IMR-90 (cell line): ENCODE measurements around the gene C5AR1. TPM values are rescaled to one million over a fixed set of nuclear protein-coding genes. Genes with fewer than 3 reads are reported as not detected.
A peak's percentile ranks its signal among the peaks of the same experiment; 100 is the strongest.

Experiments used
- ATAC-seq: fragments of 200-7000 bp; cut with Tn5 transposase; 2 replicates; pipeline ENCODE4 v1.9.1; 2020; ENCODE audit warnings: low read depth, mild to moderate bottlenecking, moderate library complexity
- BruUV-seq: library from RNA; stranded (reverse); fragments of 400-500 nt; replicated peaks from 2 replicates; lab custom pipeline; 2021; lab: Mats Ljungman, UMichigan
- CTCF ChIA-PET: fragments of 300-600 bp; formaldehyde crosslinking; extraction: SDS; loops from one replicate; lab custom pipeline; 2021; ENCODE audit warnings: antibody characterized with exemption; lab: Yijun Ruan, JAX
- POLR2A ChIA-PET: fragments of 300-600 bp; sonication (Branson Sonifier 250); formaldehyde crosslinking; loops from one replicate; lab custom pipeline; 2022; ENCODE audit warnings: antibody characterized with exemption; ENCODE audit not compliant: unreplicated experiment; lab: Charles Lee
- DNase-seq: peaks from one replicate; pipeline ENCODE4 v3.0.0; 2013
- H2AFZ ChIP-seq: replicated peaks from 2 replicates; pipeline ENCODE3; 2013; ENCODE audit warnings: low read length, mild to moderate bottlenecking; ENCODE audit not compliant: poor library complexity
- H2AK5ac ChIP-seq: 2 replicates; pipeline ENCODE4 v1.6.1; 2013; ENCODE audit warnings: low read depth, low read length, inconsistent platforms
- H2AK9ac ChIP-seq: replicated peaks from 2 replicates; pipeline ENCODE3; 2013; ENCODE audit warnings: mild to moderate bottlenecking, low read depth, low read length, moderate library complexity; ENCODE audit not compliant: poor library complexity
- H2BK120ac ChIP-seq: 2 replicates; pipeline ENCODE4 v1.6.1; 2013; ENCODE audit warnings: low read depth, low read length, inconsistent platforms
- H2BK15ac ChIP-seq: 3 replicates; pipeline ENCODE4 v1.6.1; 2013; ENCODE audit warnings: low read depth, low read length, inconsistent platforms
- H2BK20ac ChIP-seq: 2 replicates; pipeline ENCODE4 v1.6.1; 2013; ENCODE audit warnings: low read depth, mild to moderate bottlenecking, inconsistent platforms, low read length, moderate library complexity
- H2BK5ac ChIP-seq: 2 replicates; pipeline ENCODE4 v1.6.1; 2013; ENCODE audit warnings: mild to moderate bottlenecking, low read depth, low read length, inconsistent platforms; ENCODE audit not compliant: poor library complexity, severe bottlenecking
- H3K14ac ChIP-seq: replicated peaks from 2 replicates; pipeline ENCODE4 v1.6.1; 2013; ENCODE audit warnings: low read depth, low read length, inconsistent platforms
- H3K18ac ChIP-seq: 2 replicates; pipeline ENCODE4 v1.6.1; 2013; ENCODE audit warnings: low read depth, low read length, control low read depth
- H3K23ac ChIP-seq: 2 replicates; pipeline ENCODE4 v1.6.1; 2013; ENCODE audit warnings: low read depth, low read length, inconsistent platforms
- H3K27ac ChIP-seq: 2 replicates; pipeline ENCODE4 v1.5.1; 2013; ENCODE audit warnings: mild to moderate bottlenecking, control low read depth, low read length; ENCODE audit not compliant: insufficient read depth
- H3K27me3 ChIP-seq: 2 replicates; pipeline ENCODE4 v1.6.1; 2013; ENCODE audit warnings: low read length; ENCODE audit not compliant: control insufficient read depth, insufficient read depth
- H3K36me3 ChIP-seq: 2 replicates; pipeline ENCODE4 v1.6.1; 2013; ENCODE audit warnings: low read length, mixed read lengths; ENCODE audit not compliant: control insufficient read depth, insufficient read depth
- H3K4ac ChIP-seq: 2 replicates; pipeline ENCODE4 v1.6.1; 2013; ENCODE audit warnings: low read depth, low read length, inconsistent platforms
- H3K4me1 ChIP-seq: 2 replicates; pipeline ENCODE4 v1.6.1; 2013; ENCODE audit warnings: low read length, mixed read lengths; ENCODE audit not compliant: control insufficient read depth, insufficient read depth
- H3K4me2 ChIP-seq: 2 replicates; pipeline ENCODE4 v1.6.1; 2013; ENCODE audit warnings: low read depth, mild to moderate bottlenecking, control low read depth, low read length, moderate library complexity
- H3K4me3 ChIP-seq: 2 replicates; pipeline ENCODE4 v1.5.1; 2013; ENCODE audit warnings: low read depth, mild to moderate bottlenecking, control low read depth, low read length, moderate library complexity; ENCODE audit not compliant: insufficient read depth
- H3K56ac ChIP-seq: 2 replicates; pipeline ENCODE4 v1.6.1; 2013; ENCODE audit warnings: low read length, inconsistent platforms; ENCODE audit not compliant: insufficient read depth; ENCODE audit errors: extremely low read depth
- H3K79me1 ChIP-seq, 2 experiments: 2 replicates each; pipeline ENCODE4 v1.6.1; 2013; ENCODE audit warnings: low read length in 2 of 2, inconsistent platforms in 1 of 2, low read depth in 1 of 2
- H3K9ac ChIP-seq: 2 replicates; pipeline ENCODE4 v1.6.1; 2013; ENCODE audit warnings: low read depth, low read length, control low read depth
- H3K9me1 ChIP-seq: 2 replicates; pipeline ENCODE4 v1.6.1; 2013; ENCODE audit warnings: low read length, inconsistent platforms; ENCODE audit not compliant: insufficient read depth
- H3K9me3 ChIP-seq: 2 replicates; pipeline ENCODE4 v1.6.1; 2013; ENCODE audit warnings: low read length; ENCODE audit not compliant: control insufficient read depth, insufficient read depth
- H4K20me1 ChIP-seq: 2 replicates; pipeline ENCODE4 v1.6.1; 2013; ENCODE audit warnings: low read length, inconsistent platforms; ENCODE audit not compliant: insufficient read depth
- H4K5ac ChIP-seq: 2 replicates; pipeline ENCODE4 v1.6.1; 2013; ENCODE audit warnings: mild to moderate bottlenecking, low read depth, low read length, control low read depth
- H4K8ac ChIP-seq, 2 experiments: 2 replicates each; pipeline ENCODE4 v1.6.1; 2013; ENCODE audit warnings: low read depth in 2 of 2, low read length in 2 of 2, control low read depth in 1 of 2, inconsistent platforms in 1 of 2
- H4K91ac ChIP-seq: 2 replicates; pipeline ENCODE4 v1.6.1; 2013; ENCODE audit warnings: low read depth, low read length, inconsistent platforms; ENCODE audit not compliant: insufficient read depth
- BHLHE40 ChIP-seq: fragments of 150-350 bp; IDR thresholded peaks from 2 replicates; pipeline ENCODE4 v1.6.1; 2016; ENCODE audit warnings: mild to moderate bottlenecking, low read depth, low read length
- CEBPB ChIP-seq: IDR thresholded peaks from 2 replicates; pipeline ENCODE4 v1.6.1; 2012; ENCODE audit warnings: low read depth, low read length, improper control_type of control experiment
- CHD1 ChIP-seq: IDR thresholded peaks from 2 replicates; pipeline ENCODE4 v1.6.1; 2012; ENCODE audit warnings: low read depth, low read length, improper control_type of control experiment
- FOS ChIP-seq: fragments of 150-350 bp; IDR thresholded peaks from 2 replicates; pipeline ENCODE4 v1.6.1; 2016; ENCODE audit warnings: low read depth, low read length
- MAFK ChIP-seq: IDR thresholded peaks from 2 replicates; pipeline ENCODE4 v1.6.1; 2012; ENCODE audit warnings: low read depth, low read length, improper control_type of control experiment
- MAZ ChIP-seq: IDR thresholded peaks from 2 replicates; pipeline ENCODE4 v1.6.1; 2012; ENCODE audit warnings: low read depth, mild to moderate bottlenecking, low read length, improper control_type of control experiment, moderate library complexity, borderline replicate concordance
- MXI1 ChIP-seq: IDR thresholded peaks from 2 replicates; pipeline ENCODE4 v1.6.1; 2012; ENCODE audit warnings: low read depth, mild to moderate bottlenecking, low read length, moderate library complexity, borderline replicate concordance
- NFE2L2 ChIP-seq: fragments of 150-350 bp; IDR thresholded peaks from 2 replicates; pipeline ENCODE4 v1.6.1; 2016; ENCODE audit warnings: low read depth, mild to moderate bottlenecking, low read length
- POLR2A ChIP-seq: IDR thresholded peaks from 2 replicates; pipeline ENCODE4 v1.6.1; 2012; ENCODE audit warnings: mild to moderate bottlenecking, low read depth, low read length
- RAD21 ChIP-seq: IDR thresholded peaks from 2 replicates; pipeline ENCODE4 v1.6.1; 2012; ENCODE audit warnings: low read length, improper control_type of control experiment
- RCOR1 ChIP-seq: IDR thresholded peaks from 2 replicates; pipeline ENCODE4 v1.6.1; 2012; ENCODE audit warnings: mild to moderate bottlenecking, low read length, improper control_type of control experiment; ENCODE audit not compliant: insufficient replicate concordance
- RFX5 ChIP-seq: IDR thresholded peaks from 2 replicates; pipeline ENCODE4 v1.8.0; 2012; ENCODE audit warnings: low read depth, mild to moderate bottlenecking, low read length, moderate library complexity
- SMC3 ChIP-seq: fragments of 150-350 bp; IDR thresholded peaks from 2 replicates; pipeline ENCODE4 v1.6.1; 2016; ENCODE audit warnings: low read depth, mild to moderate bottlenecking, antibody characterized with exemption, low read length, moderate library complexity
- USF2 ChIP-seq: fragments of 150-350 bp; IDR thresholded peaks from 2 replicates; pipeline ENCODE4 v1.6.1; 2017; ENCODE audit warnings: mild to moderate bottlenecking, antibody characterized with exemption, low read length, low read depth
- WGBS, 2 experiments: methylation state at CpG; one replicate each; pipeline versions ENCODE4 v1.1.5 to v1.1.7; 2013; ENCODE audit warnings: missing lambda C conversion rate in 2 of 2; ENCODE audit not compliant: insufficient read length in 1 of 2; ENCODE audit errors: extremely low coverage in 2 of 2; 5-methylcytosine and 5-hydroxymethylcytosine counted together
- dilution Hi-C: fragments of 300-500 bp; cut with HindIII; formaldehyde crosslinking; loops from one replicate; pipeline ENCODE4 v1.14.3; 2018; ENCODE audit warnings: low sequenced_read_pairs; ENCODE audit not compliant: unreplicated experiment
- in situ Hi-C: fragments of 300-500 bp; cut with MboI; formaldehyde crosslinking; loops from 3 replicates; pipeline ENCODE4 v1.14.3; 2019; ENCODE audit warnings: low sequenced_read_pairs, inconsistent platforms, mixed read lengths
- intact Hi-C: fragments of 100-400 bp; cut with micrococcal nuclease; formaldehyde crosslinking; loops from 2 replicates; pipeline ENCODE4 v1.10.0; 2022
- polyA plus RNA-seq, 3 experiments: library from polyadenylated mRNA; depleted of rRNA; stranded (reverse); fragments of >200 nt; gene quantifications; 2 replicates each; pipeline ENCODE4 v1.2.3, GENCODE V29; 2012; ENCODE audit warnings: low replicate concordance in 1 of 3
- total RNA-seq: library from RNA; depleted of rRNA; stranded (reverse); fragments of >200 nt; gene quantifications from 2 replicates; pipeline ENCODE4 v1.2.3, GENCODE V29; 2012
- TF ChIP-seq, protein P1 (sequence below): fragments of 150-350 bp; IDR thresholded peaks from 2 replicates; pipeline ENCODE4 v1.6.1; 2016; ENCODE audit warnings: low read depth, mild to moderate bottlenecking, low read length, moderate library complexity, borderline replicate concordance

The C5AR1 gene
- total and polyA plus RNA-seq, 2 of the 4 experiments (the other 2 are of a cell fraction), result under 0.01 to 1.0 TPM

GRCh38 chr19:47315125-47315821 lies 5.6 kb downstream of the C5AR1 start:
- no peak overlapping the region for H2AK5ac ChIP-seq
- 0 out of 2 replicates have a peak, but pooled peaks cover 4% of the 10 kb centered on the region for H3K9me1 ChIP-seq
- H2AK9ac ChIP-seq, result no peak overlapping the region
- no peaks in the 10 kb centered on the region for H3K36me3 ChIP-seq
- dilution Hi-C loops (no loop called here), intact Hi-C loops (no loop called here), in situ Hi-C loops (no loop called here)
- peak overlapping the region; percentile 55 for H2AFZ ChIP-seq
- peak overlapping the region; percentile 22; the same call in 1 of the 3 replicates for H2BK15ac ChIP-seq
- no TSS peak for BruUV-seq
- DNase-seq (peak; percentile 97), ATAC-seq (peak; percentile 98)
- no peaks in the 10 kb centered on the region for H4K20me1 ChIP-seq
- ChIA-PET POLR2A (no interaction called here), CTCF (no interaction called here)
- H3K56ac ChIP-seq, result no peak overlapping the region
- 35% methylated on average over 6 of the region's 12 CpGs; no CpG with 5 or more reads in 1 of the 2 experiments for WGBS, 2 experiments
- peak overlapping the region; percentile 31; the same call in 1 of the 2 replicates for H3K4me2 ChIP-seq
- H2BK120ac ChIP-seq, result peak overlapping the region; percentile 59
- no peak overlapping the region for H4K5ac ChIP-seq
- 0 out of 2 replicates have a peak, but pooled peaks cover 2% of the 10 kb centered on the region for H3K4me1 ChIP-seq
- H3K79me1 ChIP-seq, result no peaks in the 10 kb centered on the region
- no peak overlapping the region for H3K14ac ChIP-seq
- H3K23ac ChIP-seq, result no peak overlapping the region
- no peak overlapping the region; the same call in 1 of the 2 replicates for H4K91ac ChIP-seq
- no peak overlapping the region; the same call in 1 of the 2 replicates for H3K18ac ChIP-seq
- peak overlapping the region; percentile 58; the same call in 1 of the 2 replicates for H2BK20ac ChIP-seq
- no peak overlapping the region for H3K4me3 ChIP-seq
- no peaks in the 10 kb centered on the region for H3K9me3 ChIP-seq
- peak overlapping the region in 1 of 2 experiments; percentile 7; a peak in 1 of 4 replicates for H4K8ac ChIP-seq
- no peak overlapping the region for H3K9ac ChIP-seq
- H3K27ac ChIP-seq, result peak overlapping the region; percentile 2; the same call in 1 of the 2 replicates
- H3K27me3 ChIP-seq, result no peaks in the 10 kb centered on the region
- peak overlapping the region; percentile 20; the same call in 1 of the 2 replicates for H3K4ac ChIP-seq
- peak overlapping the region; percentile 42 for H2BK5ac ChIP-seq
- TF ChIP-seq POLR2A, result no peak
- TF ChIP-seq MAZ, result peak; percentile 93
- TF ChIP-seq CHD1, result no peak
- TF ChIP-seq, protein P1, sequence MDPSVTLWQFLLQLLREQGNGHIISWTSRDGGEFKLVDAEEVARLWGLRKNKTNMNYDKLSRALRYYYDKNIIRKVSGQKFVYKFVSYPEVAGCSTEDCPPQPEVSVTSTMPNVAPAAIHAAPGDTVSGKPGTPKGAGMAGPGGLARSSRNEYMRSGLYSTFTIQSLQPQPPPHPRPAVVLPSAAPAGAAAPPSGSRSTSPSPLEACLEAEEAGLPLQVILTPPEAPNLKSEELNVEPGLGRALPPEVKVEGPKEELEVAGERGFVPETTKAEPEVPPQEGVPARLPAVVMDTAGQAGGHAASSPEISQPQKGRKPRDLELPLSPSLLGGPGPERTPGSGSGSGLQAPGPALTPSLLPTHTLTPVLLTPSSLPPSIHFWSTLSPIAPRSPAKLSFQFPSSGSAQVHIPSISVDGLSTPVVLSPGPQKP, result no peak
- TF ChIP-seq CEBPB, result peak; percentile 99
- no peak for TF ChIP-seq RFX5
- TF ChIP-seq MAFK, result peak; percentile 55
- TF ChIP-seq SMC3, result no peak
- TF ChIP-seq RAD21, result no peak
- TF ChIP-seq MXI1, result no peak
- TF ChIP-seq USF2, result peak; percentile 70
- TF ChIP-seq BHLHE40, result 0 out of 2 replicates have a peak, but pooled peaks have one; percentile 26
- peak; percentile 64; the same call in 1 of the 2 replicates for TF ChIP-seq NFE2L2
- peak; percentile 60 for TF ChIP-seq RCOR1
- peak; percentile 87 for TF ChIP-seq FOS
